Measurements from ENCODE around the gene SAE1. TPM values are rescaled to one million over a fixed set of nuclear protein-coding genes. Genes with fewer than 3 reads are reported as not detected.

SAE1 gene
- total RNA-seq, 1 donor from 2014 or later, result 57.4 TPM

DNA sequence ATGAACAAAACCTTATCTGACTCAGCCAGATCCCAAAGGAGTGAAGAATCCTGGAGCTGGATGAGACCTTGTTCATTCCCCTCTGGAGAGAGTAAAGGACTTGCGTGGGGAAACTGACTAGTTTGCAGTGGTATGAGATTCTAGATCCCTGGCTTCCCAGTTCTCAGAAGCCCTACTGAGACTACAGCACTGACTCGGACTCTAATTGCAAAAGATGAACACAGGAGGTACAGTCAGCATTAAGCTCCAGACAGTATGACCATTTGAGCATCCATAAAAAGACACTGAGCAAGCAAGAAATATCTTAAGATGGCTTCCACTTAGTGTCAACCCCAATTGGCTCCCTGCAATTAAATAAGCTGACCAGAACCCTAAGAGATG is 23.8 kb upstream of the SAE1 start:
- no peak for DNase-seq (ENCODE audit: low spot score)

DNA sequence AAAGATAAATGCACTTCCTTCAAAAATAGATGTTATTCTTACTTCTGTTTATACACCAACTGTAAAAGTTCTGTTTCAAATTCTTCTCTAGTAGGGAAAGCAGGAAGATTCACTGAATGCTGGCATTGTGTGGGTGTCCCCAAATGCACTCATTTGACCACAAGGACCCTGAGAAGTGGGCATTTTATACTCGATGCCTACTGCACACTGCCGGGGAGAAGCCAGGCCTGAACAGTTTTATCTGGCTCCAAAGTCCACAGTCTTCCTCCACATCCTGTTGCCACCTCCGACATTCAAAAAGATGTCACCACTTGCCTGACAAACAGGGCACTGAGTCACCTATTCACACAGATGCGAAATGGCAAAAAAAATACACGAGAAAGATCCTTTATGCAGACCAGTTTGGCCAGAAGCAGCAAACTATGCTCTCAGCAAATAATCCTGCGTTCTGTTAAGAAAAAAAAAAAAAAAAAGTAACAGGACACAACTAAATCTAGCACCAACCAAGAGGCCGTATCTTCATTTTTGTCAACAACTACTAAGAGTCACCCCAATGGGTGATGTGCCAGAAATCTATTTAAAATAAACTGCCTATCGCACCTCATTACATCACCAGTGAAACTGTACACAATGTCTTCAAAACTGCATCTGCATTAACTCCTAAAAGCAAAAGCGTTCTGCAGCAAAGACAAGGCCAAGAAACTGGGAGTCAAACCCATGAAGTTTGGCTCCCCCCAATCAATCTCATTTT is 23.3 kb upstream of the SAE1 start:
- peak; percentile 62 for DNase-seq (ENCODE audit: low spot score)

DNA sequence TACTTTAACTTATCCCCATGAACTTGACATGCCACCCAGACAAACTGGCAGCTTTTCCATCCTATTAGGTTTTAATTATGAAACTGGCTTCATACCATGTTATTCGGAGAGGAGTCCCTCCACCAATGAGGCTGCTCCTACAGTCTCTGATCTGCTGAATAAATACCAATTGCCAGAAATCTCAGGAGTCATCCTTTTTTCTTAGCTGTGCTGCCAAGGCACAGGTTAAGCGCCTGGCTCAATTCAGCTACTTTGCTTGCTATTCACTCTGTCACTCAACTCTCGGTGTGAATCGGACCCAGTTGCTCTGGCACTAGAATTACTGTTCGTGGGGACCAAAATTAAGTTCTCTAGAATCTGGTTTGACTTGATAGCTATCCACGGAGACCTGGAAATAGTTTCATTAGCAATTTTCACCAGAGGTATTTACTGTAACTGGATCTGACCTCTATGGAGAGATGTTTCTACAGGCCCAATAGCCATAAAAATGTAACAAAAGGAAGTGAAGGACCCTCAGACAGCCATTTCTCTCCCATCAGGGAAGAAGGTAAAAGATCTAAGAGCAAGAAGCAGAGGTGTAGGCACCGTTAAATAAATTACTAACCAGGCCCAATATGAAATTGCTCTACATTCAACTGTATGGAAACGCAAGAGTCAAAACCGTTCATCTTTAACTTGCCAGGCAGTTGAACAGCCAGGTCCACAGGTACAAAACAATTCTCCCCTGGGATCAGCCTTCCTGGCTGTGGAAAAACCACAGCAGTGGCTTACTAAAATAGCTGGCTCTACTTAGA is 22.5 kb upstream of the SAE1 start:
- no peak for DNase-seq (ENCODE audit: low spot score)

DNA sequence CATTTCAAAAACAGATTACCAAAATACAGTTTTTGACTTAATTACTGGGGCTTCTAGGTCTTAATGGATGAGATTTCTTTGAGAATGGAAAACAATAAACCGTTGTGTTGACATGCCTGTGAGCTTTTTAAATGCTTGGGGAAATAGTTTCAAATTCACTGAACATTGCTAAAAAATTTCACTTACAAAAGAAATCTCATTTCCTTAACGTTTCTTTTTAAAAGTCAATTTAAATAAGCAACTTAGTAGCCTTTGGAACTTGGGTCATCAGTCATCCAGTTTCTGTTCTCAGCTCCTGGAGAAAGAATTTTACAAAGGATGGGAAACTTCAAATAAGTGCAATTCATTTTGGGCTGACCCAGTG is 21.5 kb upstream of the SAE1 start:
- DNase-seq (ENCODE audit: low spot score), result no peak

DNA sequence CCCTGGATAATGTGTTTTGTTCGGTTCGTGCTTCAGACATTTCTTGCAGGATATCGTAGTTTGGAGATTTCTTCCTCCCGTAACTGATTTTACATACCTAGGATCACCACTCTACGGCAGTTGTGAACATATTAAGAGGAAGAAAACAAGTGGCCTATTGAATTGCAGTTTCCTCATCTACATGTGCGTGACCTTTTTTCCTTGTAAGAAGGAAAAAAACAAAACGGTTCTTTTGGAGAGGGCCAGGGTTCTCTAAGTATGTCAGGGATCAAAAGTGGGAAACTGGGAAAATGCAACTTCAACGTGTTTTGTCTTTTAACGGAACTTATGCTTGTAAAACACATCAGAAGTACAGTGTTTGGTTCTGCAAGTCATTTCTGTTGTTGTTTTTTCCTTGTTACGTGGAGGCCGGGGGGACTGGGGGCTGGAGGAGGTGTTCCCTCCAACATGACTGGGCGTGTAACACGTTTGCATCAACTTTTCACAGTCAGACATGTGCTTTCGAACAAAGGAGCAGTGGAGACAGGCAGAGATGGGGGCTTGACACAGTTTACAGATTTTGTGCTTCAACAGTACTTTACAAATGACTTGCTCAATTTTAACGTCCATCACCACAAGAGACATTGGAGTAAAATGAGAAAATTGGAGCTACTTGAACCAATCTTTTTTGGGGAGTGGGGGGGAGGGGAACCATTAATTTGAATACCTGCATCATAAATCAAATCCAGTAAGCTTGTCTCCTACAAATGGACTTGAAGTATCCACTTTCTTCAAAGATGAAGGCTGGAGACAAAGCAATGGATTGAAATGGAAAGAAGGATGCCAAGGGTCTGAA is 20.9 kb upstream of the SAE1 start:
- DNase-seq (ENCODE audit: low spot score), result no peak

DNA sequence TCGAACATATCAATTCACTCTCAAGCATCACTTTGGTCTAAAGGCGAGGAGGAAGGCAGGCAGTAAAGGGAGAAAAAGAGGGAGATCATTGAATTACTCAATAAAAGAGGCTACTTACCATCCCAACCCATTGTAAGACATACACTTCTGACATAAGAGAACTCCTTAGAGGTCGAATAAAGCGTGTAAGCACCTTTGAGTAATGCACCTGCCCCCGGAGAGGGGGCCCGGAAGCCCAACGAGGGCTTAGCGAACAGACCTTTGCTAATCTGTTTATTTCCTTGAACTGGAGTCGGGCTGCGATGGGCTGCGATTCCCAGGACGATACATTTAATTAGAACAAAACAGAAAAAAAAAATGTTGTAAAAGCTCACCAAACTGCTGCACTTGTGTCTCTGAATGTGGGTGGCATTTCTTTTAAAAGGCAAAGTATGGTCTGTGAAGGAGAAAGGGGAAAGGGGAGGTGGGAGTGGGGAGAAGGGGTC is 20.1 kb upstream of the SAE1 start:
- DNase-seq (ENCODE audit: low spot score), result no peak

DNA sequence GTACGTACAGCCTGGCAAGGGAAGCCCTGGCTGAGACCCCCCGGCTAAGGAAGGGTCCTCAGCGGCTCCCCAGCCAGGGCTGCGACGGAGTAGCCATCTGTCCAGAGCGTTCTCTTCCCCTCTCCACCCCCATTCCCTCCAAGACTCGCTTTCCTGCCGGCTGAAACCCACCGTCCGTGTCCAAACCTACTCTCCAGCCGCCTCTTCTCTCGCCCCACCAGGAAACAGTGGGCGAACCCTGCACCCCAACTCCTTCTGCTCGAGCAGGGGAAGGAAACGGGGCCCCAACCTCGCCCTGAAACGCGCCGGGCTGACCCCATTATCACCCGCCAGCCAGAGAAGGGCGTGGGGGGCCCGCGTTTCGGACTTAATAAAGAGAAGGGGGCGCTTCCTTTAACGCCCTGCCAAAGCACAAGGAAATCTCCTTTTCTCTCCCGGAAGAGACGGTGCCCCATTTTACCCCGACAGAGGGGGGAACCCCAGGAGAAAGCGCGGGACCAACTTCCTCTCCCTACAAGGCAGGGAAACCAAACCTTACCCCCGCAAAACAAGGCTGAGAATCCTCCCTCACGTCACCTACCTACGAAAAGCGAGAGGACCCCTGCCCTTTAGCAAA is 19.5 kb upstream of the SAE1 start:
- no peak for DNase-seq (ENCODE audit: low spot score)

DNA sequence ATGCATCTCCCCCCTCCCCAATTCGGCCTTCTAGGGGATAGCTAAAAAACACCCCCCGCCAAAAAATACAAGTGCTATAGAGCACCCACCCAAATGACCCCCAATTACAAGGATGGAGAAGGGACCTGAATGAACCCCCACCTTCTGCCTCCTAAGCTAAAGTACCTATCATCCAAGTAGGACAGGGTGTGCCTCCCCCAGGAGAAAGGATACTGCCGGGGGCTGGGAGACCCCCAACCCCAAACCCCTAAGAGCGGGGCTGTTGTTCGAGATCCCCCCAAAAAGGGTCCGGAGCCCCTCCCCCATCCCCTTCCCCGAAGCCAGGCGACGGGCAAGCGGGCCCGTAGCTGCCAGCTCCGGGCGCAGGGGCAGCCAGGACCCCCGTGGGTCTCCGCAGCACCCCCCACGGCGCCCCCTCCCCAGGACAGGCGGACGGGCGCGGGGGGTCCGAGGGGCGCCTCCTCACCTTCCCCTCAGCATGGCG is 18.9 kb upstream of the SAE1 start:
- DNase-seq (ENCODE audit: low spot score), result no peak

DNA sequence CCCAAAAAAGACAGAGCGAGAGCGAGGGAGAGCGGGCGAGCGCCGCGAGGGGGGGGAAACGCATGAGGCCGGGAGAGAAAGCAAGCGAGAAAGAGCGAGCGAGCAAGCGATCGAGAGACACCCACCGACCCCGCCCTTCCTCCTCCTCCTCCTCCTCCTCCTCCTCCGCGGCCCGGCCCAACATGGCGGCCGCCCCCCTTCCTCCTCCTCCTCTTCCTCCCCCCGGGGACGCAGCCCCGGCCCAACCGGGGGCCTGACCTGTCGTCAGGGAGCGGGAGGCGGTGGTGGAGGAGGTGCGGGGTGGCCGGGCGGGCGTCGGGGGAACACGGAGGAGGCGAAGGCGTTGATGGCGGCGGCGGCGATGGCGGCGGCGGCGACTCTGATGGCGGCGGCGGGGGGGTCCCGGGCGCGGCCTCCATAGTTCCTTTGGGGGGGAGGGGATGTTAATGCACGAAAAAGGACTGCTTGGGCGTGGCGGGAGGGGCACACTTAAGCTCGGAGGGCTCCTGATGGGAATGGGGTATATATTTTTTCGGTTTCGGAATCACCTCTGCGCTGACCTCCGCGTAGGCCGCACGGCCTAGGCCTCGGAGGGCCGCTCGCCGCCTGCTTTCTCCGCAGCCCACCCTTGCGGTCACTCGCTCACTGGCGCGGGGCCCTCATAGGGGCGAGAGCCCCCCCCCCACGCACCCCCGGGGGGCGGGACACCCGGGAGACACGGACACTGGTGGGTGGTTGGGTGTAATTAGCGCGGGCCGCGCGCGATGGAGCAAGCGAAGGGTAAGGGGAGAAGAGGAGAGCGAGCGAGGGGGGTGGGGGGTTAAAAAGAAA is 18.3 kb upstream of the SAE1 start:
- DNase-seq (ENCODE audit: low spot score), result peak; percentile 88

DNA sequence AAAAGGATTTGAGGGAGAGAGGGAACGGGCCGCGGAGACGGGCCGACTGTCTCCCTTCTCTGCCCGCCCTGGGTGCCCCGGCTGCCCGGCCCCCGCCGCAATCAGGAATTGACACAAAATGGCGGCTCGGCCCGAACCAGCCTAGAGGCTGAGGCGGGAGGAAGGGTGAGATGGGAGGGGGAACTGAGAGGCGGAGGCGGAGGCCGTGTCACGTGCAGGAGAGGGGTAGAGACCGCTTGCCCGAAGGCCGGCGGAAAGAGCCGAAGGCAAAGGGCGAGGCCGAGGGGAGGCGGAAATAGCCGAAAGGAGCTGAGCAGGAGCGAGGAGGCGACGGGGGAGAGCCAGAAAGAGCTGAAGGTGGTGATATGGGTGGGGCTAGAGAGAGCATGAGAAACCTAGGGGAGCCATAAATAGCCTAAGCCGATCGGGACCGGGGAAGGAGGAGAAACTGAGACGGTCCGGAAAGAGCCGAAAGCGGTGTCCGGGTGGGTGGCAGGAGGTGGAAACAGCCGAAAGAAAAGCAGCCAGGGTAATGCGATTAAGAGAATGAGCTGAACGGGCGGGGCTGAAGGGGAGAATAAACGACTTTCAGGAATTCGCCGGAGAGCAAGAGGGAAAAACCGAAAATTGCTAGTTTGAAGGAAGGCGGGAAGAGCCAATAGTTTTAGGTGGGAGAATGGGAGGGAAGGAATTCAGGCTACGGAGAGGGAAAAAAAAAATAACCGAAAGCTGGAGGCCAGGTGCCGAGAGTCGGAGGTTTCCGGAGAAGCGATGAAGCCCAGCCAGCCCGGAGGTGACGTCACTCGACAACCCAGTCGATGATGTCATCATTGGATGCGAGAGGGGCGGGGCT is 17.4 kb upstream of the SAE1 start, which contains the start of gene ZC3H4:
ZC3H4 (minus strand) TSS at position 780 of the 853 bp plus-strand sequence. CDS start 1,192 bp downstream, outside the sequence.
- DNase-seq (ENCODE audit: low spot score), result peak; percentile 99

DNA sequence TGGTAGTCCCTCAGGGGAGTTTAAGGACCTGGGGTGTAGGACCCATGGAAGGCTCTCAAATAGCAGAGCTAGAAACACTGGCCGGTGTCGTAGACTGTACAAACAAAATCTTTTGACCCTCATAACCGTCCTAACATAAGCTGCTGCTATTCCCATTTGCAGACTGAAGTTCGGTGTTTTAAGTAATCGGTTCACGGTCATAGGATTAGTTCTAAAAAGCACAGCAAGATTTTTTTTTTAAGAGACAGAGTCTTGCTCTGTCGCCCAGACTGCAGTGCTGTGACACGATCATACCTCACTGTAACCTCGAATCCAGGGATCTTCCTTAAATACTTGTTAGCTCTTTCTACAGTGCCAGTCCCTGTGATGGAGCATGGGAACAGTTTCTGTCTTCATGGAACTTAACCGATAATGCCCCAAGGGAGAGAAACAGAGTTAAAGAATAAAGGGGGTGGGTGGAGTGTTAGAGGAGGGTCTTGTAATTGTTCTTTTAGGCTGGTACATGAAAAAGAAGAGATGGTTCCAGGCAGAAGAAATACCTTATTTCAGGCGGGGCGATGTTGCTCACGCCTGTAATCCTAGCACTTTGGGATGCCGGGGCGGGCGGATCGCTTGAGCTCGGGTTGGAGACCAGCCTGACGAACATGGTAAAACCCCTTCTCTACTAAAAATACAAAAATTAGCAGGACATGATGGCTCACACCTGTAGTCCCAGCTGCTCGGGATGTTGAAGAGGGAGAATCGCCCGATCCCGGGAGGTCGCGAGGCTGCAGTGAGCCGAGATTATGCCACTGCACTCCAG is 16.6 kb upstream of the SAE1 start:
- no peak for DNase-seq (ENCODE audit: low spot score)

DNA sequence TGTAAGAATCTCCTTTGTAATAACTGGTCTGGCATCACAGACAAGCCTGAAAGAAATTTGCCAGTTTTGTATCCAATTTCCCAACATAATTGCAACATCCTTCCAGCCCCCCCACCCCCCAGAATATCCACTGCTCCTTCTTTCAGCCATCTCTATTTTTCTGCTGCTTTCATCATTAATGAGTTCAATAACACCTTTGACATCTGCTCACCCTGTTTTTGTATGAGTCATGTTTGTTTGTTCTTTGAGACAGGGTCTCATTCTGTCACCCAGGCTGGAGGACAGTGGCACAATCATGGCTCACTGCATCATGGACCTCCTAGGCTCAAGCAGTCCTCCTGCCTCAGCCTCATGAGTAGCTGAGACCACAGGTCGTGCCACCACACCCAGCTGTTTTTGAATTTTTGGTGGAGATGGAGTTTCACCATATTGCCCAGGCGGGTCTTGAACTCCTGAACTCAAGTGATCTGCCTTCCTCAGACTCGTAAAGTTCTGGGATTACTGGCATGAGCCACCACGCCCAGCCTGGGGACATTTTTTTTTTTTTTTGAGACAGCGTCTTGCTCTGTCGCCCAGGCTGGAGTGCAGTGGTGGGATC is 10.1 kb upstream of the SAE1 start:
- no peak for DNase-seq (ENCODE audit: low spot score)

DNA sequence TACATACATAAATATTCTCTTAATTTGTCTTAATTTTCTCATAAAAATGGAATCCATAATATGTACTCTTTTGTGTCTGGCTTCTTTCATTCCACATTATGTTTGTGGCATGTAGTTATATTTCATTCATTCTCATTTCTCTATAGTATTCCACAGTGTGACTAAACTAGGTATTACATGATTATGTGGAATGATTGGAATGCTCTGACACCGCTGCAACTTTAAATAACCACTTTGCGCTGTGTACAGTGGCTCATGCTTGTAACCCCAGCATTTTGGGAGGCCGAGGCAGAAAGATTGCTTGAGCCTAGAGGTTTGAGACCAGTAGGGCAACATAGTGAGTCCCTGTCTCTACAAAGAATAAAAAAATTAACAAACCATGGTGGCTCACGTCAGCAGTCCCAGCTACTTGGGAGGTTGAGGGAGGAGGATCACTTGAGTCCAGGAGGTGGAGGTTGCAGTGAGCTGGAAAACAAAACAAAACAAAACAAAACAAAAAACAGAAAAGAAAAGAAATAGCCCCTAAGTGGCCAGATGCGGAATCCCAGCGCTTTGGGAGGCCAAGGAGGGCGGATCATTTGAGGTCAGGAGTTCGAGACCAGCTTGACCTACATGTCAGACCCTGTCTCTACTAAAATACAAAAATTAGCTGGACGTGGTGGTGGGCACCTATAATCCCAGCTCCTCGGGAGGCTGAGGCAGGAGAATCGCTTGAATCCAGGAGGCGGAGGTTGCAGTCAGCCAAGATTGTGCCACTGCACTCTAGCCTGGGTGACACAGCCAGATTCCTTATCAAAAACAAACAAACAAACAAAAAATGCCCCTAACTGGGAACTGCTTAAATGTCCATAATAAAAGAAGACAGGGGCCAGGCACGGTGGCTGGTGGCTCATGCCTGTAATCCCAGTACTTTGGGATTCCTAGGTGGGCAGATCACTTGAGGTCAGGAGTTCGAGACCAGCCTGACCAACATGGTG is 8.0 kb upstream of the SAE1 start:
- no peak for DNase-seq (ENCODE audit: low spot score)

DNA sequence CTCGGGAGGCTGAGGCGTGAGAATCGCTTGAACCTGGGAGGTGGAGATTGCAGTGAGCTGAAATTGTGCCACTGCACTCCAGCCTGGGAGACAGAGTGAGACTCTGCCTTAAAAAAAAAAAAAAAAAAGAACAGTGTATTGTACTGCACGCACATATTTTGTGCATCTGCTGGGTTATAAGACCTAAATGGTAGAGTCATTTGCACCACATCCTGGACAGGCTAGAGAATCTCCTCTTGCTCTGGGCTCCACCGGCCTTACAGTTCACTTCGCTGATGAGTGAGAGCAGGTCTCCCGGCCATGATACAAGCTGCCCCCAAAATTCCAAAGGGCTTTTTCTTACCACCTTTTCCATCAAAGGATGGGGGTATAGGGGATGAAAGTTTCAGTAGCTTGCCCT is 7.2 kb upstream of the SAE1 start:
- no peak for DNase-seq (ENCODE audit: low spot score)

DNA sequence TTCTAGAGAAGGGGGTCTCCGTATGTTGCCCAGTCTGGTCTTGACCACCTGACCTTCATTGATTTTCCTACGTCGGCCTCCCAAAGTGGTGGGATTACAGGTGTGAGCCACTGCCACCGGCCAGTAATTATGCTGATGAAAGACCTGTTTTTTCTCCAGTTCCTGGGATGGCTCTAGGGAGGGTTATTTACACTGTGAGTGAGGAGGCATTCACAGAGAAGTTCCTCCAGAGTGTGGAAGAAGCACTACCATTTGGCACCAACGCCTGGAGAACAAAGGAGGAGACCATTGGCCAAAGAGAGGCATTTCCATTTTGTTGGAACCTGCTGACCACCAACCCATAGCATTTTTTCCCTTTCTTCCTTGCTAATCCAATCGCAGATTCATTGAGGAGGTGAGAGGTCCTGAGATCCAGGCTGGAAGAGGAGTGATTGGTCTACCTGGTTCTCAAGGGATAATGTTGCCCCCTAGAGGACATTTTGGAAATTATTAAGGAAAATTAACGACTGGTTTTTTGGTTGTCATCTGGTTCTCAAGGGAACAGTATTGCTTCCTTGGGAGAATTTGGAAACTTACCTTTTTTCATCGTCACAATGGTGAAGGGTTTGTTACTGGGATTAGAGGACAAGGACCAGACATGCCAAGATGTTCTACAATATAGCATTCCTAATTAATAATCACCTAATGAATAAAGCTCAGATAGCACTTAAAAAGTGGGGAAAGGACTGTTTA is 5.5 kb upstream of the SAE1 start:
- no peak for DNase-seq (ENCODE audit: low spot score)

DNA sequence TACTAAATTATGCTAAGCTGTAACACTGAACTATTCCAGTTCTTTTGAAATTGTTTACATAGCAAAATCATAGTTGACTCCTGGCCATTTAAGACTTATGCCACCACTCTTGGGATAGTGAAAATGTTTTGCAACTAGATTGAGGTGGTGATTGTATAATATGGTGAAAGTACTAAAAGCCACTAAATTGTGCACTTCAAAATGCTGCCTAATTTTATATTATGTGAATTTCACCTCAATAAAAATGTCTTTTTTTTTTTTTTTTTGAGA is 5.0 kb upstream of the SAE1 start:
- DNase-seq (ENCODE audit: low spot score), result no peak

DNA sequence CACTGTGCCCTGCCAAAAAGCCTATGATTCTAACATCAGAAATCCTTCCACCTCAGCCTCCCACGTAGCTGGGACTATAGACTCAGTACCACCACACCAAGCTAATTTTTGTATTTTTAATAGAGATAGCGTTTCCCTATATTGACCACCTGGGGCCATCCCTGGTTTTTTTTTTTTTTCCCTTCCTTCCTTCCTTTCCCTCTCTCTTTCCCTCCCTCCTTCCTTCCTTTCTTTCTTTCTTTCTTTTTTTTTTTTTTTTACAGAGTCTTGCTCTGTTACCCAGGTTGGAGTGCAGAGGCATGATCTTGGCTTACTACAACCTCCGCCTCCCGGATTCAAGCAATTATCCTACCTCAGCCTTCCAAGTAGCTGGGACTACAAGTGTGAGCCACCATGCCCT is 1.1 kb upstream of the SAE1 start:
- no peak for DNase-seq (ENCODE audit: low spot score)
